SK-N-SH (cell line): Measurements from ENCODE around the gene GDPD4. TPM values are rescaled to one million over a fixed set of nuclear protein-coding genes. Genes with fewer than 3 reads are reported as not detected.

Source experiments
- CTCF ChIA-PET: fragments of 300-600, 350-600 bp; formaldehyde crosslinking; extraction: SDS; loops from one replicate; lab custom pipeline; 2021; lab: Yijun Ruan, JAX
- POLR2A ChIA-PET: fragments of 350-600 bp; sonication (Branson Sonifier 250); formaldehyde crosslinking; extraction: SDS; loops from one replicate; lab custom pipeline; 2020; ENCODE audit warnings: antibody characterized with exemption, inconsistent platforms; lab: Yijun Ruan, JAX
- DNase-seq: peaks from one replicate; pipeline ENCODE4 v3.0.0; 2012
- H2AFZ ChIP-seq: fragments of 200-600 bp; sonication (generic); 2 replicates; pipeline ENCODE4 v1.8.1; 2016; ENCODE audit warnings: antibody characterized with exemption, mild to moderate bottlenecking, low read depth
- H3F3A ChIP-seq: fragments of 200-600 bp; sonication (generic); replicated peaks from 2 replicates; pipeline ENCODE3; 2016; ENCODE audit warnings: antibody characterized with exemption, mild to moderate bottlenecking; ENCODE audit not compliant: insufficient read depth
- H3K27ac ChIP-seq, 2 experiments: fragments of 200-500 bp in 1 of 2; fragments of 200-600 bp in 1 of 2; sonication (Bioruptor generic) in 1 of 2; sonication (generic), shearing (Covaris generic) in 1 of 2; 2 replicates each; pipeline versions ENCODE4 v1.5.1 to v1.6.1; 2014 to 2016; ENCODE audit warnings: low read depth in 2 of 2, inconsistent platforms in 1 of 2, low read length in 1 of 2, mild to moderate bottlenecking in 1 of 2, mixed read lengths in 1 of 2
- H3K27me3 ChIP-seq: fragments of 200-600 bp; sonication (generic), shearing (Covaris generic); 2 replicates; pipeline ENCODE4 v1.6.1; 2016; ENCODE audit warnings: mixed run types; ENCODE audit not compliant: insufficient read depth
- H3K36me3 ChIP-seq, 2 experiments: fragments of 200-500 bp in 1 of 2; fragments of 200-600 bp in 1 of 2; sonication (Bioruptor generic) in 1 of 2; sonication (generic) in 1 of 2; replicated peaks in 1 of 2; 2 replicates each; pipeline versions ENCODE3 to v1.5.1; 2014 to 2016; ENCODE audit warnings: low read length in 1 of 2, mild to moderate bottlenecking in 1 of 2; ENCODE audit not compliant: insufficient read depth in 2 of 2, control insufficient read depth in 1 of 2
- H3K4me1 ChIP-seq, 2 experiments: fragments of 200-500 bp in 1 of 2; fragments of 200-600 bp in 1 of 2; sonication (Bioruptor generic) in 1 of 2; sonication (generic), shearing (Covaris generic) in 1 of 2; 2 replicates each; pipeline versions ENCODE4 v1.5.1 to v1.6.1; 2014 to 2016; ENCODE audit warnings: low read depth in 1 of 2, low read length in 1 of 2, mixed run types in 1 of 2; ENCODE audit not compliant: insufficient read depth in 2 of 2, control insufficient read depth in 1 of 2
- H3K4me2 ChIP-seq: fragments of 200-600 bp; sonication (generic), shearing (Covaris generic); 2 replicates; pipeline ENCODE4 v1.6.1; 2017; ENCODE audit warnings: mixed run types
- H3K4me3 ChIP-seq, 2 experiments: fragments of 200-500 bp in 1 of 2; fragments of 200-600 bp in 1 of 2; sonication (Bioruptor generic) in 1 of 2; sonication (generic), shearing (Covaris generic) in 1 of 2; 2 replicates each; pipeline versions ENCODE4 v1.5.1 to v1.8.1; 2014 to 2016; ENCODE audit warnings: low read depth in 2 of 2, inconsistent platforms in 1 of 2, low read length in 1 of 2, mild to moderate bottlenecking in 1 of 2, mixed read lengths in 1 of 2, moderate library complexity in 1 of 2
- H3K79me2 ChIP-seq: fragments of 200-600 bp; sonication (generic); 2 replicates; pipeline ENCODE4 v1.8.1; 2017; ENCODE audit warnings: mild to moderate bottlenecking; ENCODE audit not compliant: insufficient read depth
- H3K9ac ChIP-seq: fragments of 200-600 bp; sonication (generic); 2 replicates; pipeline ENCODE4 v1.6.1; 2017; ENCODE audit warnings: mixed run types
- H3K9me2 ChIP-seq: fragments of 200-600 bp; sonication (generic); 2 replicates; pipeline ENCODE4 v1.6.1; 2017; ENCODE audit warnings: mixed run types
- H3K9me3 ChIP-seq: fragments of 200-600 bp; sonication (generic); 2 replicates; pipeline ENCODE4 v1.6.1; 2017; ENCODE audit warnings: mixed run types, mild to moderate bottlenecking, moderate library complexity
- H4K20me1 ChIP-seq: fragments of 200-600 bp; sonication (generic); 2 replicates; pipeline ENCODE4 v1.6.1; 2017; ENCODE audit warnings: mild to moderate bottlenecking, mixed run types; ENCODE audit not compliant: insufficient read depth
- CHD2 ChIP-seq: fragments of 150-350 bp; IDR thresholded peaks from 2 replicates; pipeline ENCODE4 v1.6.1; 2018; ENCODE audit warnings: low read length; ENCODE audit not compliant: partially characterized antibody
- CTCF ChIP-seq: fragments of 200-600 bp; sonication (generic); IDR thresholded peaks from 2 replicates; pipeline ENCODE4 v1.6.1; 2017; ENCODE audit warnings: antibody characterized with exemption, mild to moderate bottlenecking, moderate library complexity
- ELF1 ChIP-seq: IDR thresholded peaks from 2 replicates; pipeline ENCODE4 v1.4.0; 2012
- EP300 ChIP-seq, 2 experiments: IDR thresholded peaks; 2 replicates each; pipeline versions ENCODE4 v1.4.0 to v1.6.1; 2012; ENCODE audit warnings: borderline replicate concordance in 1 of 2, low read depth in 1 of 2, low read length in 1 of 2
- GABPA ChIP-seq: IDR thresholded peaks from 2 replicates; pipeline ENCODE4 v1.4.0; 2012; ENCODE audit warnings: low read depth, mild to moderate bottlenecking
- GATA2 ChIP-seq: sonication (generic); formaldehyde crosslinking; IDR thresholded peaks from 2 replicates; pipeline ENCODE4 v1.5.0; 2020; ENCODE audit warnings: mild to moderate bottlenecking, missing genetic modification reagents
- JUND ChIP-seq: IDR thresholded peaks from 2 replicates; pipeline ENCODE4 v1.4.0; 2012
- MEF2A ChIP-seq: IDR thresholded peaks from 2 replicates; pipeline ENCODE4 v1.4.0; 2012; ENCODE audit warnings: low read depth, borderline replicate concordance
- NFIC ChIP-seq: IDR thresholded peaks from 2 replicates; pipeline ENCODE4 v1.4.0; 2012; ENCODE audit warnings: borderline replicate concordance
- POLR2AphosphoS5 ChIP-seq: IDR thresholded peaks from 2 replicates; pipeline ENCODE4 v1.6.1; 2012; ENCODE audit warnings: low read depth, low read length
- RAD21 ChIP-seq: IDR thresholded peaks from 2 replicates; pipeline ENCODE4 v1.6.1; 2012; ENCODE audit warnings: mild to moderate bottlenecking, low read length
- RFX5 ChIP-seq: IDR thresholded peaks from 2 replicates; pipeline ENCODE4 v1.6.1; 2012; ENCODE audit warnings: mild to moderate bottlenecking, improper control_type of control experiment, low read length
- SIN3A ChIP-seq: IDR thresholded peaks from 2 replicates; pipeline ENCODE4 v1.6.1; 2012; ENCODE audit warnings: low read depth, mild to moderate bottlenecking, low read length, moderate library complexity, borderline replicate concordance
- SMC3 ChIP-seq: IDR thresholded peaks from 2 replicates; pipeline ENCODE4 v1.6.1; 2012; ENCODE audit warnings: low read depth, low read length, improper control_type of control experiment
- TEAD4 ChIP-seq: IDR thresholded peaks from 2 replicates; pipeline ENCODE4 v1.4.0; 2012; ENCODE audit warnings: mild to moderate bottlenecking, borderline replicate concordance; ENCODE audit not compliant: insufficient read depth
- YY1 ChIP-seq: IDR thresholded peaks from 2 replicates; pipeline ENCODE4 v1.4.0; 2012; ENCODE audit warnings: low read depth, mild to moderate bottlenecking
- WGBS: methylation state at CpG from one replicate; pipeline ENCODE4 v1.1.6; 2017; ENCODE audit warnings: low lambda C conversion rate; 5-methylcytosine and 5-hydroxymethylcytosine counted together
- polyA plus RNA-seq, 3 experiments: library from polyadenylated mRNA; depleted of rRNA; stranded (reverse); fragments of >200 nt; gene quantifications; 2 replicates each; pipeline ENCODE4 v1.2.3, GENCODE V29; 2012
- TF ChIP-seq, protein P1 (sequence below): IDR thresholded peaks from 2 replicates; pipeline ENCODE4; 2012
- TF ChIP-seq, protein P2 (sequence below): IDR thresholded peaks from 2 replicates; pipeline ENCODE4 v1.4.0; 2012; ENCODE audit warnings: low read depth, borderline replicate concordance
- TF ChIP-seq, protein P3 (sequence below): IDR thresholded peaks from 2 replicates; pipeline ENCODE4 v1.6.1; 2012; ENCODE audit warnings: mild to moderate bottlenecking, low read depth, low read length, moderate library complexity
- TF ChIP-seq, protein P4 (sequence below): fragments of 150-350 bp; IDR thresholded peaks from 2 replicates; pipeline ENCODE4 v1.6.1; 2017; ENCODE audit warnings: antibody characterized with exemption, low read length, low read depth, borderline replicate concordance

The GDPD4 gene
- polyA plus RNA-seq, 1 of the 3 experiments (the other 2 are of a cell fraction) = not detected

- CTCF ChIA-PET = interaction anchor here (1.0 to 1.3 kb wide), 2 partner anchors 9 to 216 kb away, joined by 3 to 4 read pairs; no protein-coding TSS in a partner anchor
- no peak overlapping the region for H3K4me3 ChIP-seq
- no peaks in the 10 kb centered on the region for H3K27me3 ChIP-seq
- WGBS = 93% methylated on average over 3 of the region's 3 CpGs
- DNase-seq = no peak
- H3K27ac ChIP-seq = no peak overlapping the region
- H3K9me2 ChIP-seq = no peaks in the 10 kb centered on the region
- no peaks in the 10 kb centered on the region for H3K36me3 ChIP-seq
- POLR2A ChIA-PET = no interaction called here
- no peak for TF ChIP-seq NFIC
- no peak for TF ChIP-seq ELF1
- TF ChIP-seq EP300 (IDR thresholded peaks at IDR 0.05; ENCODE audit: borderline replicate concordance in 1 of 2, low read depth in 1 of 2, low read length in 1 of 2) = no peak
- TF ChIP-seq RFX5 = no peak
- no peak overlapping the region for H3K4me2 ChIP-seq
- no peaks in the 10 kb centered on the region for H3K4me1 ChIP-seq
- no peaks in the 10 kb centered on the region for H3F3A ChIP-seq
- H3K9me3 ChIP-seq = no peaks in the 10 kb centered on the region
- H3K79me2 ChIP-seq = no peaks in the 10 kb centered on the region
- H2AFZ ChIP-seq = no peak overlapping the region
- H3K9ac ChIP-seq = no peak overlapping the region
- H4K20me1 ChIP-seq = no peaks in the 10 kb centered on the region
Observed at GRCh38 chr11:77332259-77332658, 30.8 kb upstream of the GDPD4 start.

DNA sequence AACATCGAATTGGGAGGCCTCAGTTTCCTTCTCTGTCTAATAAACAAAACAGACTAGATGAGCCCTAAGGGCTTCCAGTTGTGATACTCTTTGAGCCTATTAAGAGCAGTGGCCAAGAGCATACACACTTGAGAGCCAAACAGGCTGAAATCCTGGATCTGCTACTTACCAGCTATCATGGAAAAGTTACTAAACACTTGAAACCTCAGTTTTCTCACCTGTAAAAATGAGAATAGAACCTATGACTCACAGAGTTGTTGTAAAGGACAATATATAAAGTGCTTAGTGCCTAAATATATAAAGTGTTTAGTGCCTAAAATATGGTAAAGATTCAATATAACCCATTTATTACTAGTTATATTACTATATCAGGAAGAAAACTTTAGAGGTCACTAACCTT lies 23.7 kb upstream of the GDPD4 start:
- Histone ChIP-seq H3K9me3 (no peaks in the 10 kb centered on the region), H3K27me3 (no peaks in the 10 kb centered on the region), H3K9me2 (no peaks in the 10 kb centered on the region), H3K79me2 (no peaks in the 10 kb centered on the region), H2AFZ (no peak overlapping the region), H4K20me1 (no peaks in the 10 kb centered on the region), H3K36me3 (no peaks in the 10 kb centered on the region), H3K9ac (no peak overlapping the region), H3K4me2 (no peak overlapping the region), H3F3A (no peaks in the 10 kb centered on the region), H3K27ac (no peak overlapping the region), H3K4me3 (no peak overlapping the region), H3K4me1 (no peaks in the 10 kb centered on the region)
- ChIA-PET CTCF (no interaction called here), POLR2A (no interaction called here)
- WGBS = 20% methylated on average over 1 of the region's 1 CpG
- DNase-seq = no peak
- TF ChIP-seq SMC3 (no peak), CTCF (no peak), TEAD4 (no peak), MEF2A (no peak), RFX5 (no peak), RAD21 (no peak), JUND (no peak), CHD2 (no peak), GABPA (no peak), POLR2AphosphoS5 (no peak), YY1 (no peak), ELF1 (no peak), GATA2 (no peak), SIN3A (no peak)
- TF ChIP-seq, protein P1, sequence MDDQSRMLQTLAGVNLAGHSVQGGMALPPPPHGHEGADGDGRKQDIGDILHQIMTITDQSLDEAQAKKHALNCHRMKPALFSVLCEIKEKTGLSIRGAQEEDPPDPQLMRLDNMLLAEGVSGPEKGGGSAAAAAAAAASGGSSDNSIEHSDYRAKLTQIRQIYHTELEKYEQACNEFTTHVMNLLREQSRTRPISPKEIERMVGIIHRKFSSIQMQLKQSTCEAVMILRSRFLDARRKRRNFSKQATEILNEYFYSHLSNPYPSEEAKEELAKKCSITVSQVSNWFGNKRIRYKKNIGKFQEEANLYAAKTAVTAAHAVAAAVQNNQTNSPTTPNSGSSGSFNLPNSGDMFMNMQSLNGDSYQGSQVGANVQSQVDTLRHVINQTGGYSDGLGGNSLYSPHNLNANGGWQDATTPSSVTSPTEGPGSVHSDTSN = no peak
- TF ChIP-seq, protein P2, sequence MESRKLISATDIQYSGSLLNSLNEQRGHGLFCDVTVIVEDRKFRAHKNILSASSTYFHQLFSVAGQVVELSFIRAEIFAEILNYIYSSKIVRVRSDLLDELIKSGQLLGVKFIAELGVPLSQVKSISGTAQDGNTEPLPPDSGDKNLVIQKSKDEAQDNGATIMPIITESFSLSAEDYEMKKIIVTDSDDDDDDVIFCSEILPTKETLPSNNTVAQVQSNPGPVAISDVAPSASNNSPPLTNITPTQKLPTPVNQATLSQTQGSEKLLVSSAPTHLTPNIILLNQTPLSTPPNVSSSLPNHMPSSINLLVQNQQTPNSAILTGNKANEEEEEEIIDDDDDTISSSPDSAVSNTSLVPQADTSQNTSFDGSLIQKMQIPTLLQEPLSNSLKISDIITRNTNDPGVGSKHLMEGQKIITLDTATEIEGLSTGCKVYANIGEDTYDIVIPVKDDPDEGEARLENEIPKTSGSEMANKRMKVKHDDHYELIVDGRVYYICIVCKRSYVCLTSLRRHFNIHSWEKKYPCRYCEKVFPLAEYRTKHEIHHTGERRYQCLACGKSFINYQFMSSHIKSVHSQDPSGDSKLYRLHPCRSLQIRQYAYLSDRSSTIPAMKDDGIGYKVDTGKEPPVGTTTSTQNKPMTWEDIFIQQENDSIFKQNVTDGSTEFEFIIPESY = no peak
- TF ChIP-seq, protein P3, sequence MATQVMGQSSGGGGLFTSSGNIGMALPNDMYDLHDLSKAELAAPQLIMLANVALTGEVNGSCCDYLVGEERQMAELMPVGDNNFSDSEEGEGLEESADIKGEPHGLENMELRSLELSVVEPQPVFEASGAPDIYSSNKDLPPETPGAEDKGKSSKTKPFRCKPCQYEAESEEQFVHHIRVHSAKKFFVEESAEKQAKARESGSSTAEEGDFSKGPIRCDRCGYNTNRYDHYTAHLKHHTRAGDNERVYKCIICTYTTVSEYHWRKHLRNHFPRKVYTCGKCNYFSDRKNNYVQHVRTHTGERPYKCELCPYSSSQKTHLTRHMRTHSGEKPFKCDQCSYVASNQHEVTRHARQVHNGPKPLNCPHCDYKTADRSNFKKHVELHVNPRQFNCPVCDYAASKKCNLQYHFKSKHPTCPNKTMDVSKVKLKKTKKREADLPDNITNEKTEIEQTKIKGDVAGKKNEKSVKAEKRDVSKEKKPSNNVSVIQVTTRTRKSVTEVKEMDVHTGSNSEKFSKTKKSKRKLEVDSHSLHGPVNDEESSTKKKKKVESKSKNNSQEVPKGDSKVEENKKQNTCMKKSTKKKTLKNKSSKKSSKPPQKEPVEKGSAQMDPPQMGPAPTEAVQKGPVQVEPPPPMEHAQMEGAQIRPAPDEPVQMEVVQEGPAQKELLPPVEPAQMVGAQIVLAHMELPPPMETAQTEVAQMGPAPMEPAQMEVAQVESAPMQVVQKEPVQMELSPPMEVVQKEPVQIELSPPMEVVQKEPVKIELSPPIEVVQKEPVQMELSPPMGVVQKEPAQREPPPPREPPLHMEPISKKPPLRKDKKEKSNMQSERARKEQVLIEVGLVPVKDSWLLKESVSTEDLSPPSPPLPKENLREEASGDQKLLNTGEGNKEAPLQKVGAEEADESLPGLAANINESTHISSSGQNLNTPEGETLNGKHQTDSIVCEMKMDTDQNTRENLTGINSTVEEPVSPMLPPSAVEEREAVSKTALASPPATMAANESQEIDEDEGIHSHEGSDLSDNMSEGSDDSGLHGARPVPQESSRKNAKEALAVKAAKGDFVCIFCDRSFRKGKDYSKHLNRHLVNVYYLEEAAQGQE = no peak
- TF ChIP-seq, protein P4, sequence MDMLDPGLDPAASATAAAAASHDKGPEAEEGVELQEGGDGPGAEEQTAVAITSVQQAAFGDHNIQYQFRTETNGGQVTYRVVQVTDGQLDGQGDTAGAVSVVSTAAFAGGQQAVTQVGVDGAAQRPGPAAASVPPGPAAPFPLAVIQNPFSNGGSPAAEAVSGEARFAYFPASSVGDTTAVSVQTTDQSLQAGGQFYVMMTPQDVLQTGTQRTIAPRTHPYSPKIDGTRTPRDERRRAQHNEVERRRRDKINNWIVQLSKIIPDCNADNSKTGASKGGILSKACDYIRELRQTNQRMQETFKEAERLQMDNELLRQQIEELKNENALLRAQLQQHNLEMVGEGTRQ = no peak
